CD4-positive, alpha-beta T cell treated with Interleukin-17A for 1 hour (primary cell): ENCODE measurements around the gene USP25.

Experiments
- DNase-seq: peaks from one replicate; pipeline ENCODE4 v3.0.0-alpha.2; 2020

USP25 gene

GRCh38 chr21:15766952-15767603 is 37.3 kb downstream of the USP25 start:
- no peak for DNase-seq

GRCh38 chr21:15768045-15768601 is 38.3 kb downstream of the USP25 start:
- DNase-seq: no peak

GRCh38 chr21:15768853-15769252 is 39.1 kb downstream of the USP25 start:
- no peak for DNase-seq

- DNase-seq: no peak
Measured at GRCh38 chr21:15771311-15771710, 41.5 kb downstream of the USP25 start.

GRCh38 chr21:15772654-15773053 is 42.9 kb downstream of the USP25 start:
- no peak for DNase-seq

GRCh38 chr21:15774590-15774989 is 44.8 kb downstream of the USP25 start:
- no peak for DNase-seq

- DNase-seq: no peak
Measured at GRCh38 chr21:15775291-15775690, 45.5 kb downstream of the USP25 start.

- no peak for DNase-seq
Measured at GRCh38 chr21:15775981-15776380, 46.2 kb downstream of the USP25 start.

- no peak for DNase-seq
Measured at GRCh38 chr21:15776818-15777217, 47.0 kb downstream of the USP25 start.

- no peak for DNase-seq
Measured at GRCh38 chr21:15781986-15782385, 52.2 kb downstream of the USP25 start.

GRCh38 chr21:15788847-15789523 is 59.2 kb downstream of the USP25 start:
- no peak for DNase-seq

GRCh38 chr21:15793109-15793508 is 63.3 kb downstream of the USP25 start:
- DNase-seq: no peak

GRCh38 chr21:15793550-15794235 is 63.9 kb downstream of the USP25 start:
- DNase-seq: no peak

- DNase-seq: no peak
Measured at GRCh38 chr21:15794277-15794912, 64.6 kb downstream of the USP25 start.

- DNase-seq: no peak
Measured at GRCh38 chr21:15795533-15795932, 65.8 kb downstream of the USP25 start.

- DNase-seq: peak; percentile 13
Measured at GRCh38 chr21:15797577-15798363, 68.0 kb downstream of the USP25 start.

GRCh38 chr21:15801352-15801863 is 71.6 kb downstream of the USP25 start:
- DNase-seq: no peak

- DNase-seq: no peak
Measured at GRCh38 chr21:15804247-15805005, 74.6 kb downstream of the USP25 start.

- DNase-seq: no peak
Measured at GRCh38 chr21:15809065-15809464, 79.3 kb downstream of the USP25 start.

- DNase-seq: no peak
Measured at GRCh38 chr21:15809818-15810217, 80.0 kb downstream of the USP25 start.

- no peak for DNase-seq
Measured at GRCh38 chr21:15815285-15815684, 85.5 kb downstream of the USP25 start.
